ENCODE results near the gene TPSG1.
"Not testable (repeated sequence)": the region's sequence is repeated elsewhere in the genome, so short reads cannot be mapped to it uniquely, and the experiment has no call there.

The TPSG1 gene

GRCh38 chr16:1256296-1256873 lies 31.3 kb upstream of the TPSG1 start:
- DNase-seq = not testable (repeated sequence)

GRCh38 chr16:1255276-1256122 lies 30.4 kb upstream of the TPSG1 start, which contains the start of gene TPSD1:
Gene TPSD1 (plus strand): TSS chr16:1256069. CDS start chr16:1256281, 212 bp downstream.
- not testable (repeated sequence) for DNase-seq

GRCh38 chr16:1254821-1255220 lies 29.8 kb upstream of the TPSG1 start:
- DNase-seq = not testable (repeated sequence)

GRCh38 chr16:1253701-1254364 lies 28.8 kb upstream of the TPSG1 start:
- DNase-seq = not testable (repeated sequence)

GRCh38 chr16:1249031-1249755 lies 24.1 kb upstream of the TPSG1 start:
- DNase-seq = not testable (repeated sequence)

GRCh38 chr16:1247903-1248537 lies 23.0 kb upstream of the TPSG1 start:
- not testable (repeated sequence) for DNase-seq

GRCh38 chr16:1245452-1246020 lies 20.5 kb upstream of the TPSG1 start:
- DNase-seq = no peak

- no peak for DNase-seq
Measured at GRCh38 chr16:1244881-1245280, 19.8 kb upstream of the TPSG1 start.

GRCh38 chr16:1243907-1244850 lies 19.1 kb upstream of the TPSG1 start:
- DNase-seq = not testable (repeated sequence)

- not testable (repeated sequence) for DNase-seq
Measured at GRCh38 chr16:1243363-1243762, 18.3 kb upstream of the TPSG1 start.

GRCh38 chr16:1241081-1241480 lies 16.0 kb upstream of the TPSG1 start:
- not testable (repeated sequence) for DNase-seq

- not testable (repeated sequence) for DNase-seq
Measured at GRCh38 chr16:1240436-1240835, 15.4 kb upstream of the TPSG1 start, which contains the start of gene TPSAB1. Gene TPSAB1 (plus strand): TSS chr16:1240705. CDS start chr16:1240939, 234 bp downstream.

GRCh38 chr16:1239575-1239974 lies 14.5 kb upstream of the TPSG1 start:
- not testable (repeated sequence) for DNase-seq

- DNase-seq = not testable (repeated sequence)
Measured at GRCh38 chr16:1238909-1239308, 13.8 kb upstream of the TPSG1 start.

- DNase-seq = no peak
Measured at GRCh38 chr16:1237990-1238389, 12.9 kb upstream of the TPSG1 start.

GRCh38 chr16:1236659-1237058 lies 11.6 kb upstream of the TPSG1 start:
- not testable (repeated sequence) for DNase-seq

- not testable (repeated sequence) for DNase-seq
Measured at GRCh38 chr16:1232049-1232748, 7.1 kb upstream of the TPSG1 start.

GRCh38 chr16:1231301-1231700 lies 6.2 kb upstream of the TPSG1 start:
- DNase-seq = not testable (repeated sequence)

- not testable (repeated sequence) for DNase-seq
Measured at GRCh38 chr16:1230471-1231212, 5.6 kb upstream of the TPSG1 start.

All from CD4-positive, alpha-beta T cell treated with Interleukin-10 for 1 hour (primary cell).